Upper lobe of right lung (tissue), 1 donor: ENCODE measurements around the gene TNFRSF1B. TPM values are rescaled to one million over a fixed set of nuclear protein-coding genes. Genes with fewer than 3 reads are reported as not detected.

Experiments used
- ATAC-seq: fragments of 200-7000 bp; cut with Tn5 transposase; one replicate; pipeline ENCODE4 v1.9.1; 2020; ENCODE audit warnings: mild to moderate bottlenecking, moderate library complexity
- DNase-seq: peaks from one replicate; pipeline ENCODE4 v3.0.0-alpha.2; 2020
- H3K27ac ChIP-seq: fragments of 200-600 bp; one replicate; pipeline ENCODE4 v1.8.0; 2022
- H3K27me3 ChIP-seq: fragments of 200-600 bp; one replicate; pipeline ENCODE4 v1.8.0; 2022; ENCODE audit warnings: mild to moderate bottlenecking
- H3K36me3 ChIP-seq: fragments of 200-600 bp; one replicate; pipeline ENCODE4 v1.8.0; 2022
- H3K4me1 ChIP-seq: fragments of 200-600 bp; one replicate; pipeline ENCODE4 v1.8.0; 2022
- H3K4me3 ChIP-seq: fragments of 200-600 bp; one replicate; pipeline ENCODE4 v1.8.0; 2022; ENCODE audit warnings: mild to moderate bottlenecking
- H3K9me3 ChIP-seq: fragments of 200-600 bp; one replicate; pipeline ENCODE4 v1.8.0; 2022
- intact Hi-C: fragments of 100-400 bp; cut with DNase I; formaldehyde crosslinking; loops from one replicate; pipeline ENCODE4 v1.11.0; 2022
- total RNA-seq: library from RNA; stranded (reverse); fragmentation: NEBNext Ultra II Directional; extraction: Animal tissue kit (Norgen Biotek cat#: 25700); gene quantifications from one replicate; pipeline ENCODE4 v1.2.1, GENCODE V29; 2021
- TF ChIP-seq, protein P1 (sequence below): fragments of 200-600 bp; IDR thresholded peaks from one replicate; pipeline ENCODE4 v1.8.0; 2022; ENCODE audit warnings: antibody characterized with exemption
- donor health status: DM: no; HTN: yes; CAD: no; lungs with severe emphysema.

TNFRSF1B gene
- total RNA-seq, 1 donor from 2014 or later: 62.4 TPM

DNA sequence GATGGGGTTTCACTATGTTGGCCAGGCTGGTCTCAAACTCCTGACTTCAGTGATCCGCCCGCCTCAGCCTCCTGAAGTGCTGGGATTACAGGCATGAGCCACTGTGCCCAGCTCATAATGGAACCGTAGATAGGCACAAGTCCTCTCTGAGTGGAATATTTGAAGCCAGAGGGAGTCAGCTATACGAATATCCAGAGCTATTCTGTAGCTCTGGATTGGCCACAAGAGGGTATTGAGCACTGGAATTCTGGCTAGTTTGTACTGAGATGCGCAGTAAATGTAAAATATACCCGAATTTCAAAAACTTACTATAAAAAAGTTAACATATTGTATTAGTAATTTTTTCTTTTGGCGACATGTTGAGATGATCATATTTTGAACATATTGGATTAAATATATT, 62.2 kb downstream of the TNFRSF1B start:
- H3K4me3 ChIP-seq: no peak overlapping the region
- no peaks in the 10 kb centered on the region for H3K9me3 ChIP-seq
- H3K27ac ChIP-seq: no peak overlapping the region
- ATAC-seq (no peak), DNase-seq (no peak)
- H3K36me3 ChIP-seq: no peaks in the 10 kb centered on the region
- TF ChIP-seq, protein P1, sequence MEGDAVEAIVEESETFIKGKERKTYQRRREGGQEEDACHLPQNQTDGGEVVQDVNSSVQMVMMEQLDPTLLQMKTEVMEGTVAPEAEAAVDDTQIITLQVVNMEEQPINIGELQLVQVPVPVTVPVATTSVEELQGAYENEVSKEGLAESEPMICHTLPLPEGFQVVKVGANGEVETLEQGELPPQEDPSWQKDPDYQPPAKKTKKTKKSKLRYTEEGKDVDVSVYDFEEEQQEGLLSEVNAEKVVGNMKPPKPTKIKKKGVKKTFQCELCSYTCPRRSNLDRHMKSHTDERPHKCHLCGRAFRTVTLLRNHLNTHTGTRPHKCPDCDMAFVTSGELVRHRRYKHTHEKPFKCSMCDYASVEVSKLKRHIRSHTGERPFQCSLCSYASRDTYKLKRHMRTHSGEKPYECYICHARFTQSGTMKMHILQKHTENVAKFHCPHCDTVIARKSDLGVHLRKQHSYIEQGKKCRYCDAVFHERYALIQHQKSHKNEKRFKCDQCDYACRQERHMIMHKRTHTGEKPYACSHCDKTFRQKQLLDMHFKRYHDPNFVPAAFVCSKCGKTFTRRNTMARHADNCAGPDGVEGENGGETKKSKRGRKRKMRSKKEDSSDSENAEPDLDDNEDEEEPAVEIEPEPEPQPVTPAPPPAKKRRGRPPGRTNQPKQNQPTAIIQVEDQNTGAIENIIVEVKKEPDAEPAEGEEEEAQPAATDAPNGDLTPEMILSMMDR: no peak
- H3K4me1 ChIP-seq: peaks cover 25% of the 10 kb centered on the region
- H3K27me3 ChIP-seq: no peaks in the 10 kb centered on the region
- intact Hi-C loops: no loop called here

DNA sequence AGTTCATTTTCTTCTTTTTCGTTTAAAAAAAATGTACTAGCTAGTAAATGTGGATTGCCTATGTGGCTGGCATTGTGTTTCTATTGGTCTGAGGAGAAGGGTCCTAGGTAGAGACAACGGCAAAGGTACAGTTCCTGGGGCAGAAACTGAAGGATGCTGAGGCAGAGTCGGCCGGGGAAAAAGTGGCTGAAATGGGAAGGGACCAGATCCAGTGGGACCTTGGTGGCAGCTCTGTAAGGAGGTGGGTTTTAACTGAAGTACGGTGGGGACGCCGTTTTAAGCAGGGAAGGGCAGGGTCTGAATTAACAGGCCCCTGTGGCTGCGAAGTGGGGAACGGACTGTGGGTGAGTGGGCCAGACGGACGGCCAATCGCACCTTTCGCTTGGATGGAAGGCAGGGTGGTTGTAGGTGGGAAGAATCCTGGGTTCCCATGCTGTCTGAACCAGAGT, 62.6 kb downstream of the TNFRSF1B start:
- DNase-seq (no peak), ATAC-seq (no peak)
- H3K4me3 ChIP-seq: peak overlapping the region; percentile 99
- H3K36me3 ChIP-seq: no peaks in the 10 kb centered on the region
- TF ChIP-seq, protein P1: no peak
- intact Hi-C loops: no loop called here
- H3K9me3 ChIP-seq: no peaks in the 10 kb centered on the region
- peaks cover 25% of the 10 kb centered on the region for H3K4me1 ChIP-seq
- no peak overlapping the region for H3K27ac ChIP-seq
- H3K27me3 ChIP-seq: no peaks in the 10 kb centered on the region

DNA sequence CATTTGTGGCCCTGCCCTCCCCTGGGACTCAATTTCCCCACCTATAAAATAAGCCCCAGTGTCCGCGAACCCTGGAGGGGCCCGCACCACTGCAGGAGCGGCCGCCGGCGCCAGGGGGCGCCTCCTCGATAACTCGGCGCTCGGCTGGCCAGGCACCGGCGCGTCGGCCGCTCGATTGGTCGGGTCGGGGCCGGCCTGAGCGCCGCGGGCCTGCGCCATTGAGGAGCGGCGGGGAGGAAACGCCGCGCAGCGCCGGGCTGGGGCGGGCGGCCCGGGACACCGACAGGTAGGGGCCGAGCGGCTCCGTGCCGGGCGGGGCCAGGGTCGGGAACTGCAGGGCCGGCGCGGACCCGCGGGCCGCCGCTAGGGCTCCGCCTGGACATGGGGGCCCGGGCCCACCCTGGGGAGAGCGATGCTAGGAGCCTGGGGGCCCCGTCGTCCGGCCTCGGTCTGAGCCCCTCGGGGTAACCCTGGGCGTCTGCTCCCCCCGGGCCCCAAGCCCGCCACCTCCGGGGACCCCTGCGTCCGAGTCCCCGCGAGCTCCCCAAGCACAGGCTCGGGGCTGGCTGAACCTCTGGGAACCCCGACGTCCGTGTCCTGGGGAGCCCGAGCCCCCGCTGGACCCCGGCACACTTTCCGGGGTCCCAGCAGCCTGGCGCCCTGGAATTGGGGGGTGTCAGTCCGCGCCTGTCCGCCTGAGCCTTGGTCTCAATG, 63.2 kb downstream of the TNFRSF1B start, which contains the start of gene VPS13D:
Gene VPS13D, plus strand, starts transcription at position 196 of the 714 bp plus-strand sequence. CDS start 4,237 bp downstream, outside the sequence.
- H3K4me3 ChIP-seq: peak within 1 kb of the TSS; percentile 99
- peak within 1 kb of the TSS; percentile 91 for H3K27ac ChIP-seq
- peaks cover 25% of the 10 kb centered on the region for H3K4me1 ChIP-seq
- ATAC-seq: peak; percentile 93
- no peaks in the 10 kb centered on the region for H3K27me3 ChIP-seq
- DNase-seq: peak; percentile 94
- intact Hi-C loops: no loop called here
- TF ChIP-seq, protein P1: peak; percentile 93
- H3K36me3 ChIP-seq: peaks cover 3% of the 10 kb centered on the region
- no peaks in the 10 kb centered on the region for H3K9me3 ChIP-seq

DNA sequence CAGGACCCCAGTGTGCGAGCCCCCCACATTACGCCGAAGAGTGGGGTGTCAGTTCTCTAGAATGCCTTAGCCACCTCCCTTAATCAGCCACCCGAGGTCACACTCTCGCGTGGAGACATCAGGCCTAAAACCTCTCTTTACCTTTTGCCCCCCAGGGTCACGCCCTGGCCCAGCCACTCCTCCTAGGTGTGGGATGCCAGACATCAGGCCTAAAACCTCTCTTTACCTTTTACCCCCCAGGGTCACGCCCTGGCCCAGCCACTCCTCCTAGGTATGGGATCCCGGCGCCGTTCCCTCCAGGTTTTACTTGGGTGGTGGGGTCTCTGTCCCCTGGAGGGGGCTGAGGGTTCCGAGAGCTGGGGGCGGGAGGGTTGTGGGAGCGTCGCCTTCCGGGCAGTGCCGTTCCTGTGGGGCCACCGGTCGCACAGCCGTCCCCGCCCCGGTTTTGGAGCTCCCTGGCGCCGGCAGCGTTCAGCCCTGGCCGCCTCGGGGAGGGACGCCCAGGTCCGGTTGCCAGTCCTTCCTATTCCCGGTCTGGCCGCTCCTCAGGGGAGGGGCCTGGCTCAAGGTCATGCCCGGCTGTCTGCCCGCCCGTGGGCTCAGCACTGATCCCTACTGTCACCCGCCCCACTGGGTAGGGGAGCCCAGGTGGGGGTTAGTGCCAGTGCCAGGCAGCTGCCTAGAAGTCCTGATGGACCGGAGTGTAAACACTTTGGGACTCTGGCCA, 63.9 kb downstream of the TNFRSF1B start:
- Histone ChIP-seq H3K4me1 (peaks cover 25% of the 10 kb centered on the region), H3K9me3 (no peaks in the 10 kb centered on the region), H3K4me3 (peak overlapping the region; percentile 99), H3K36me3 (peaks cover 11% of the 10 kb centered on the region), H3K27me3 (no peaks in the 10 kb centered on the region), H3K27ac (peak overlapping the region; percentile 91)
- peak; percentile 86 for ATAC-seq
- TF ChIP-seq, protein P1: no peak
- DNase-seq: peak; percentile 89
- intact Hi-C loops: no loop called here

- Histone ChIP-seq H3K36me3 (peaks cover 16% of the 10 kb centered on the region), H3K4me1 (peaks cover 25% of the 10 kb centered on the region), H3K9me3 (no peaks in the 10 kb centered on the region), H3K27me3 (no peaks in the 10 kb centered on the region), H3K4me3 (peak overlapping the region; percentile 99), H3K27ac (peak overlapping the region; percentile 91)
- intact Hi-C loops: no loop called here
- ATAC-seq (no peak), DNase-seq (no peak)
- TF ChIP-seq, protein P1: no peak
Observed at GRCh38 chr1:12231276-12231595, 64.4 kb downstream of the TNFRSF1B start.
